Stomach (tissue), 19 donors: ENCODE data around the gene MAB21L1. TPM values are rescaled to one million over a fixed set of nuclear protein-coding genes. Genes with fewer than 3 reads are reported as not detected.

ENCODE experiments used
- DNase-seq, 2 donors: peaks; one replicate each; pipeline versions ENCODE4 v3.0.0 to v3.0.0-alpha.2; 2013 to 2019
- H3K27ac ChIP-seq, 5 donors: fragments of 200-600 bp in 4 of 5; sonication (generic) in 4 of 5; one replicate each; pipeline ENCODE4 v1.5.1; 2013 to 2019; ENCODE audit warnings: mild to moderate bottlenecking in 1 of 5, moderate library complexity in 1 of 5
- H3K27me3 ChIP-seq, 3 donors: fragments of 200-600 bp; sonication (generic); one replicate each; pipeline ENCODE4 v1.5.1; 2017 to 2019; ENCODE audit warnings: mixed run types in 1 of 3
- H3K36me3 ChIP-seq, 4 donors: fragments of 200-600 bp; sonication (generic); 1 replicate in 3 of 4; 2 replicates in 1 of 4; pipeline ENCODE4 v1.5.1; 2016 to 2019
- H3K4me1 ChIP-seq, 4 donors: fragments of 200-600 bp; sonication (generic); one replicate each; pipeline ENCODE4 v1.5.1; 2016 to 2019
- H3K4me3 ChIP-seq, 4 donors: fragments of 200-600 bp; sonication (generic) in 3 of 4; one replicate each; pipeline ENCODE4 v1.5.1; 2016 to 2019; ENCODE audit warnings: mild to moderate bottlenecking in 1 of 4
- H3K9me3 ChIP-seq, 4 donors: fragments of 200-600 bp; sonication (generic); one replicate each; pipeline ENCODE4 v1.5.1; 2016 to 2019
- EP300 ChIP-seq: sonication (generic); formaldehyde crosslinking; IDR thresholded peaks from one replicate; pipeline ENCODE4 v1.6.1; 2017; ENCODE audit warnings: antibody characterized with exemption
- POLR2A ChIP-seq, 4 donors: fragments of 450-650 bp; IDR thresholded peaks; one replicate each; pipeline ENCODE4 v1.6.1; 2016; ENCODE audit warnings: antibody characterized with exemption in 4 of 4, control low read depth in 2 of 4, mild to moderate bottlenecking in 1 of 4, moderate library complexity in 1 of 4
- POLR2AphosphoS5 ChIP-seq, 3 donors: sonication (generic); formaldehyde crosslinking; IDR thresholded peaks; one replicate each; pipeline ENCODE4 v1.6.1; 2016; ENCODE audit warnings: antibody characterized with exemption in 3 of 3
- WGBS, 5 donors: extraction: QIAGEN DNeasy Blood & Tissue Kit in 3 of 5; methylation state at CpG; one replicate each; pipeline versions ENCODE4 v1.1.5 to v1.1.7; 2013 to 2018; 5-methylcytosine and 5-hydroxymethylcytosine counted together
- intact Hi-C: fragments of 100-400 bp; cut with DNase I; formaldehyde crosslinking; loops from one replicate; pipeline ENCODE4 v1.15.1; 2023; ENCODE audit warnings: low total_unique reads
- long read RNA-seq, 10 donors: transcript quantifications; one replicate each; lab custom pipeline, GENCODE V29; 2026
- polyA plus RNA-seq, 3 donors: library from polyadenylated mRNA; stranded (reverse); fragments of 200-250 nt; gene quantifications; one replicate each; pipeline ENCODE4 v1.2.3, GENCODE V29; 2013
- total RNA-seq, 5 donors: library from RNA; depleted of rRNA; stranded (reverse); fragments of >200 nt; gene quantifications; one replicate each; pipeline versions ENCODE4 v1.1.0 to v1.2.3, GENCODE V29; 2014 to 2016
- TF ChIP-seq, protein P1 (sequence below), 7 experiments: fragments of 450-650 bp in 4 of 7; fragments of 200-600 bp in 3 of 7; sonication (generic) in 3 of 7; IDR thresholded peaks; one replicate each; pipeline ENCODE4 v1.5.1; 2016 to 2019; ENCODE audit warnings: antibody characterized with exemption in 7 of 7, control low read depth in 2 of 7, mild to moderate bottlenecking in 1 of 7
- donor health status: healthy with polysubstance abuse.
- donor health status: Bipolar disorder and iron deficiency.
- donor health status: healthy.

MAB21L1 gene
- total RNA-seq (1 to 10 TPM in 2 of 5 donors, not detected in 3; 1.0 to 2.0 TPM), polyA plus RNA-seq (1 to 10 TPM in 1 of 3 donors, under 1 TPM in 2; 0.30 to 1.7 (median 0.31) TPM)
- long read RNA-seq, donor 1, partial matches to known transcripts: 0 of 2 reads
- long read RNA-seq, donor 1, other reads (novel, unspliced or antisense): 0 of 2 reads
- long read RNA-seq, donor 2, transcript MAB21L1-201 (1 exons, 3,028 nt): major isoform, 7 of 7 reads
- long read RNA-seq, donor 2, partial matches to known transcripts: 0 of 7 reads
- long read RNA-seq, donor 2, other reads (novel, unspliced or antisense): 0 of 7 reads
- long read RNA-seq, donor 3: 0 reads
- long read RNA-seq, donor 4, partial matches to known transcripts: 0 of 1 reads
- long read RNA-seq, donor 4, other reads (novel, unspliced or antisense): 0 of 1 reads
- long read RNA-seq, donor 5, transcript MAB21L1-201 (1 exons, 3,028 nt): major isoform, 10 of 10 reads
- long read RNA-seq, donor 5, partial matches to known transcripts: 0 of 10 reads
- long read RNA-seq, donor 5, other reads (novel, unspliced or antisense): 0 of 10 reads
- long read RNA-seq, donor 6, transcript MAB21L1-201 (1 exons, 3,028 nt): major isoform, 11 of 11 reads
- long read RNA-seq, donor 6, partial matches to known transcripts: 0 of 11 reads
- long read RNA-seq, donor 6, other reads (novel, unspliced or antisense): 0 of 11 reads
- long read RNA-seq, donor 7, transcript MAB21L1-201 (1 exons, 3,028 nt): major isoform, 8 of 8 reads
- long read RNA-seq, donor 7, partial matches to known transcripts: 0 of 8 reads
- long read RNA-seq, donor 7, other reads (novel, unspliced or antisense): 0 of 8 reads
- long read RNA-seq, donor 8, partial matches to known transcripts: 0 of 1 reads
- long read RNA-seq, donor 8, other reads (novel, unspliced or antisense): 0 of 1 reads
- long read RNA-seq, donor 9, partial matches to known transcripts: 0 of 4 reads
- long read RNA-seq, donor 9, other reads (novel, unspliced or antisense): 0 of 4 reads
- long read RNA-seq, donor 10, transcript MAB21L1-201 (1 exons, 3,028 nt): major isoform, 5 of 5 reads
- long read RNA-seq, donor 10, partial matches to known transcripts: 0 of 5 reads
- long read RNA-seq, donor 10, other reads (novel, unspliced or antisense): 0 of 5 reads

DNA sequence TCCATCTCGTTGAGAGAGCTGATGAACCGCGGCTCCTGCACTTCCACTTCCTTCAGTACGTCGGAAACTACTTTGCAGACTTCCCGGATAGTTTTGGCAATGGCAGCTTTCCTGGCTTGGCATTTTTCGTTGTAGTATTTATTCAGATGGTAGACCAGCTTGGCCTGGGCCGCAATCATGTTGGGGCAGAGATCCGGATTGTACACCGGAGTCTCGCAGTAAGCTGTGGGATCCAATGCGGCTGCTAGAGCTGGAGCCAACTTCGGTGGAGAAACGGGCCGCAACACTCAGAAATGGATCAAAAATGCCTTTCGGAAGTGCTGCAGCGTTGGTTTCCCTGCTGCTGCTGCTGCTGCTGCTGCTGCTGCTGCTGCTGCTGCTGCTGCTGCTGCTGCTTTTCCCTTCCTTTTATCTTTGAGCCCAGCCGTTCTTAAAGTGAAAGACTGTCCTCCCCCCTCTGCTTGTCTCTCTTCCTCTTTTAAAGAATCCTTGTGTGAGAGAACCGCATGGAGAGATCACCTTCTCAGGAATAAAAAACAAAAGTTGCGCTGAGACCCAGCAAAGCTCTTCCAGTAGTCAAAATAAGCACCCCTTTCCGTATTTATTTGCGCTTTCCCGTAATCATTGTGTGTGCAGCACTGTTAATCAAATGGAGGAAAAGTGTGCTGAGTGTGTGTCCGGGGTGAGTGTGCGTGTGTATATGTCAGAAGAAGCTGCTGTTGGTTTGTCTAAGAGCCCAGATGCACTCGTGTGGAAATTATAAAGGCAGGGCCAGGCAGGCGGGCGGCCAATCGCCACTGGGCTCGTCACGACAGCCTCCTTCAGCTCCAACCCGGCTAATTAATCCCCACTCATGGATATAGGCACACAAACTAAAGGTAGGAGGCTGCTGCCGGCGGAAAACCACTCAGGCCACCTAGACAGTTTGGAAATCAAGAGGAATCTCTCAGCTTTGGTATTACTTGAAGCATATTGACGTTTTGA, at the start of gene MAB21L1:
Gene MAB21L1 (minus strand): TSS at position 730 of the 984 bp plus-strand sequence. CDS start 551 bp downstream, at position 179.
- peak within 1 kb of the TSS; percentile 36 to 76 (median 46) for H3K27ac ChIP-seq
- peaks cover 0 to 17% (median 12%) of the 10 kb centered on the region in 4 donors for H3K4me1 ChIP-seq
- WGBS, 5 donors: 24 to 41% (median 33%) methylated on average over 35 of the region's 35 CpGs
- intact Hi-C loops: no loop called here
- H3K27me3 ChIP-seq: peaks cover 0 to 76% (median 44%) of the 10 kb centered on the region in 3 donors
- peaks cover 0 to 15% (median 0%) of the 10 kb centered on the region in 4 donors for H3K9me3 ChIP-seq
- no peak for TF ChIP-seq POLR2AphosphoS5 (IDR thresholded peaks at IDR 0.05)
- TF ChIP-seq POLR2A (IDR thresholded peaks at IDR 0.05): no peak
- TF ChIP-seq EP300: no peak
- TF ChIP-seq, protein P1, sequence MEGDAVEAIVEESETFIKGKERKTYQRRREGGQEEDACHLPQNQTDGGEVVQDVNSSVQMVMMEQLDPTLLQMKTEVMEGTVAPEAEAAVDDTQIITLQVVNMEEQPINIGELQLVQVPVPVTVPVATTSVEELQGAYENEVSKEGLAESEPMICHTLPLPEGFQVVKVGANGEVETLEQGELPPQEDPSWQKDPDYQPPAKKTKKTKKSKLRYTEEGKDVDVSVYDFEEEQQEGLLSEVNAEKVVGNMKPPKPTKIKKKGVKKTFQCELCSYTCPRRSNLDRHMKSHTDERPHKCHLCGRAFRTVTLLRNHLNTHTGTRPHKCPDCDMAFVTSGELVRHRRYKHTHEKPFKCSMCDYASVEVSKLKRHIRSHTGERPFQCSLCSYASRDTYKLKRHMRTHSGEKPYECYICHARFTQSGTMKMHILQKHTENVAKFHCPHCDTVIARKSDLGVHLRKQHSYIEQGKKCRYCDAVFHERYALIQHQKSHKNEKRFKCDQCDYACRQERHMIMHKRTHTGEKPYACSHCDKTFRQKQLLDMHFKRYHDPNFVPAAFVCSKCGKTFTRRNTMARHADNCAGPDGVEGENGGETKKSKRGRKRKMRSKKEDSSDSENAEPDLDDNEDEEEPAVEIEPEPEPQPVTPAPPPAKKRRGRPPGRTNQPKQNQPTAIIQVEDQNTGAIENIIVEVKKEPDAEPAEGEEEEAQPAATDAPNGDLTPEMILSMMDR (IDR thresholded peaks at IDR 0.05): no peak
- H3K36me3 ChIP-seq: no peaks in the 10 kb centered on the region
- DNase-seq: peak; percentile 38 to 79
- peak within 1 kb of the TSS; percentile 43 to 61 (median 48) for H3K4me3 ChIP-seq

DNA sequence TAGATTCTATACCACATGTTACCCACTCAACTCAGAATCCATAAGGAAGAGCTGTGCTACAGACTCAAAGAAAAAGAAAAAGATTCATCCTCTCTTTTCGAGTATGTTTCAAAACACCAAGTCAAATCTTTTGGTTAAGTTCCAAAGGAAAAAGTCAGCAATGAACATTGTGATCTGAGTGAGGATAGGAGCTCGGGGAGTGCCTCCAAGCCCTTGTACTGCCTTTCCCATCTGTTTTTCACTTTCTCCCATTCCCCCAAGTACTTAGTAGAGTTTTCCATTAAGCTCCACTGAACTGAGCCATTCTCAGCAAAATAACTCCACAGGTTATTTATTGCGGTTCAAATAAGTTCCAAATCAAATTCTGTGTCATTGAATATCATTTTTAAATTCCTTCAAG, 47.7 kb upstream of the MAB21L1 start:
- TF ChIP-seq POLR2A (IDR thresholded peaks at IDR 0.05) (no peak), EP300 (no peak), POLR2AphosphoS5 (IDR thresholded peaks at IDR 0.05) (no peak)
- TF ChIP-seq, protein P1 (IDR thresholded peaks at IDR 0.05): no peak
- no peak overlapping the region for H3K4me3 ChIP-seq
- no peaks in the 10 kb centered on the region for H3K4me1 ChIP-seq
- no peak overlapping the region for H3K27ac ChIP-seq
- intact Hi-C loops: no loop called here
- 67 to 86% (median 75%) methylated on average over 3 of the region's 3 CpGs for WGBS, 5 donors
- H3K9me3 ChIP-seq: no peaks in the 10 kb centered on the region
- no peaks in the 10 kb centered on the region for H3K36me3 ChIP-seq
- no peaks in the 10 kb centered on the region for H3K27me3 ChIP-seq
- DNase-seq: no peak

DNA sequence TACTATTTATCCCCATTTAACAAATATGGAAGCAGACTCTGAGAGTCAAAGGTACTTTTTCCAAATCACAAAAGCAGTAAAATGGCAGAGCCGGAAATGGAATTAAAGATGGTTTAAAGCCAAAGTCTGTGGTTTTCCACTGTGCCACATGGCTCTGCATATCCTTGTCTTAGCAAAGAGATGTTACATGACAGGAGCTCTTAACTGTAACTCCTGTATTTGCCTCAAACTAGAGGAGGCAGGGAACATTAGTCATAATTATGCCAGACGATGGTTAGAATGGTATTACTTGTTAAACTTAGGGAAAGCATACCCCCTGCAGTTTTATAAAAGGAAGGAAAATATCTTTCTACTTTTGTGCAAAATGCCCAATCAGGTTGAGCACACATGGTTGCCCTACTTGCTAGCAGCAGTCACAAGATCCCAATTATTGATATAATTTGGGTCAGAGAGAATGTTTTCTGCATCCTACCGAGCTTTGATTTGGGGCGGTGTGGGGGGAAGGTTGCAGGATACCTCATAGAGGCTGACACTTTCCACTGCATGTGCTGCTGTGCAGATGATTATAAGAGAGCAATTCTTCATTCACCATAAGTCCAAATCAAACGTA, 42.0 kb upstream of the MAB21L1 start:
- intact Hi-C loops: no loop called here
- no peaks in the 10 kb centered on the region for H3K4me1 ChIP-seq
- WGBS, 5 donors: 86 to 91% (median 87%) methylated on average over 5 of the region's 5 CpGs
- no peak overlapping the region for H3K4me3 ChIP-seq
- H3K36me3 ChIP-seq: no peaks in the 10 kb centered on the region
- H3K9me3 ChIP-seq: no peaks in the 10 kb centered on the region
- H3K27ac ChIP-seq: no peak overlapping the region
- no peaks in the 10 kb centered on the region for H3K27me3 ChIP-seq
- DNase-seq: no peak
- TF ChIP-seq EP300: no peak
- TF ChIP-seq, protein P1 (IDR thresholded peaks at IDR 0.05): no peak
- no peak for TF ChIP-seq POLR2A (IDR thresholded peaks at IDR 0.05)
- no peak for TF ChIP-seq POLR2AphosphoS5 (IDR thresholded peaks at IDR 0.05)
